ENCODE measurements around the gene PRMT7. TPM values are rescaled to one million over a fixed set of nuclear protein-coding genes. Genes with fewer than 3 reads are reported as not detected.
A peak's percentile ranks its signal among the peaks of the same experiment; 100 is the strongest.
"Not testable (repeated sequence)": the region's sequence is repeated elsewhere in the genome, so short reads cannot be mapped to it uniquely, and the experiment has no call there.

The PRMT7 gene
- total RNA-seq, 1 donor from 2014 or later: 80.5 TPM

DNA sequence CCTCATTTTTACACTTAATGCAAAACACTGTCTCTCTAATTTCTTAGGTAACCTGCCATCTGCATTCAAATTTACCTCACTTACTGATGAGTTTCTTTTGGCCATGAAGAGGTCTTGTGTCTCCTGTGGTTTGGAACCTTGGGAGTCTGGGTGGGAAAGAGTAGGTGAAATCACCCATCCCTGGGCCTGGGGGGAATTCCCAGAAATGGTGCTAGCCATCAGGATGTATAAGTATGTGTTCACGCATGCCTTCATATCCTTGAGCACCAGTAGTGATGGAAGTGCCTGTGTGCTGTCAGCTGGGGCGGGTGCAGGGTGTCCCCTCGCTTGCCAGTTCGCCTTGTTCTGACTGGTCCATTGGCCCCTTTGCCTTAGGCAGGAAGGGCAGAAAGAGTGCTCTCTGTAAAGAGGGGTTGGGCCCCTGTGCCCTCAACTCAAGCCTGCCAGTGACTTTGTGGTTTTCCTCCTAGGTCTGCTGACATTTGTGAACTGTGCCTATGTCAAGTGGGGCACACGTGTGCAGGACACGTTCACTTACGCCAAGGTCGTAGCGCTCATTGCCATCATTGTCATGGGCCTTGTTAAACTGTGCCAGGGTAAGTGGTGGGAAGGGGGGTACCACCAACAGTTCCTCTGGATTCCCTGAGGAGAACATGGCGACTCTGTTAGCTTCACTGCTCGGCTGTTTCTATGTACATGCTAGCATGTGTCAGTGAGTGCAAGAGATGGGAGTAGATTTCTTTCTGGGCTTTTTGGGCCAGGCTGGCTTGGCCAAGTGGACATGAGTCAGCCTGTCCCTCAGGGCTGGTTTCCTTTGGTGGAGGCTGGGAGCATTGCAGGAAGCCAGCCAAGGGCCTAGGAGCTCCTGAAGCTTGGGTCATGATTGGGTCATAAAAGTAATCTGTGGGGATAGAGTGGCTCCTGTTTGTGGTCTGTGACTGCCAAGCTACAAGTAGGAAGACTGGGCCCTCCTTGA is 23.3 kb upstream of the PRMT7 start:
- intact Hi-C loops (cut with micrococcal nuclease): loop anchor here (10.0 kb wide), 1 partner anchor 203 kb away; the partner anchor contains the start of gene NFATC3
- H3K36me3 Mint-ChIP-seq (ENCODE audit: low read depth): peaks cover 82% of the 10 kb centered on the region
- H3K27me3 Mint-ChIP-seq (ENCODE audit: low read depth): no peaks in the 10 kb centered on the region
- peak overlapping the region; percentile 94 for H3K27ac Mint-ChIP-seq
- H3K4me1 Mint-ChIP-seq (ENCODE audit: low read depth): peaks cover 85% of the 10 kb centered on the region
- DNase-seq (ENCODE audit: low spot score): no peak
- no peaks in the 10 kb centered on the region for H3K9me3 Mint-ChIP-seq
- H3K4me3 Mint-ChIP-seq (ENCODE audit: low read depth): peak overlapping the region; percentile 1

DNA sequence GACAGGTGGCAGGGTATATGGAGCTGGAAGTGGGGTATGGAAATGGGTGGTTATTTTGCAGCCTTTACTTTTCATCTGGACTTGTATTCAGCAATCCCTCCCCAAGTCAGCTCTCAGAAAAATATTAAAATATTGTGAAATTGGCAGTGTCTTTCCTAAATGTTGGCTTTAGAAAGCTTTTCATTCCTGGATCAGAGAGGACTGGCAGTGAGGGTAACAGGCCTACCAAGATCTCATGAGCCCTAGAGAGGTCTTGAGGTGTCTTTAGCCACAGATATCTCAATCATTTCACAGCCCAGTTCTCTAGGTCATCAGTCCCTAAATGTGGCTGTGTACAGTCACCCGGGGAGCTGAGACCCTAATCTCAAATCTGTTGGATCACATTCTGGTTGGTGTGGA is 22.6 kb upstream of the PRMT7 start:
- H3K36me3 Mint-ChIP-seq (ENCODE audit: low read depth): peaks cover 81% of the 10 kb centered on the region
- no peaks in the 10 kb centered on the region for H3K27me3 Mint-ChIP-seq (ENCODE audit: low read depth)
- peaks cover 83% of the 10 kb centered on the region for H3K4me1 Mint-ChIP-seq (ENCODE audit: low read depth)
- no peak for DNase-seq (ENCODE audit: low spot score)
- H3K9me3 Mint-ChIP-seq: no peaks in the 10 kb centered on the region
- peak overlapping the region; percentile 1 for H3K4me3 Mint-ChIP-seq (ENCODE audit: low read depth)
- H3K27ac Mint-ChIP-seq: peak overlapping the region; percentile 94
- intact Hi-C loops (cut with micrococcal nuclease): loop anchor here (10.0 kb wide), 1 partner anchor 203 kb away; the partner anchor contains the start of gene NFATC3

DNA sequence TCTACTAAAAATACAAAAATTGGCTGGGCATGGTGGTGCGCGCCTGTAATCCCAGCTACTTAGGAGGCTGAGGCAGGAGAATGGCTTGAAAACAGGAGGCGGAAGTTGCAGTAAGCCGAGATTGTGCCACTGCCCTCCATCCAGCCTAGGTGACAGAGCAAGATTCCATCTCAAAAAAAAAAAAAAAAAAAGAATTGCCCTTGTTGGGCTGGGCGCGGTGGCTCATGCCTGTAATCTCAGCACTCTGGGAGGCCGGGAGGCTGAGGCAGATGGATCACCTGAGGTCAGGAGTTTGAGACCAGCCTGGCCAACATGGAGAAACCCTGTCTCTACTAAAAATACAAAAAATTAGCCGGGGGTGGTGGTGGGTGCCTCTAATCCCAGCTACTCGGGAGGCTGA is 22.0 kb upstream of the PRMT7 start:
- not testable (repeated sequence) for H3K4me3 Mint-ChIP-seq (ENCODE audit: low read depth); DNase-seq (ENCODE audit: low spot score); H3K9me3 Mint-ChIP-seq; H3K27me3 Mint-ChIP-seq (ENCODE audit: low read depth)
- intact Hi-C loops (cut with micrococcal nuclease): loop anchor here (1.0 to 10.0 kb wide), 6 partner anchors 18 to 204 kb away; partner anchors contain the start of genes NFATC3, PLA2G15, SLC7A6 and SLC7A6OS
- H3K27ac Mint-ChIP-seq: peak overlapping the region; percentile 94
- H3K36me3 Mint-ChIP-seq (ENCODE audit: low read depth): peaks cover 81% of the 10 kb centered on the region
- peaks cover 82% of the 10 kb centered on the region for H3K4me1 Mint-ChIP-seq (ENCODE audit: low read depth)

DNA sequence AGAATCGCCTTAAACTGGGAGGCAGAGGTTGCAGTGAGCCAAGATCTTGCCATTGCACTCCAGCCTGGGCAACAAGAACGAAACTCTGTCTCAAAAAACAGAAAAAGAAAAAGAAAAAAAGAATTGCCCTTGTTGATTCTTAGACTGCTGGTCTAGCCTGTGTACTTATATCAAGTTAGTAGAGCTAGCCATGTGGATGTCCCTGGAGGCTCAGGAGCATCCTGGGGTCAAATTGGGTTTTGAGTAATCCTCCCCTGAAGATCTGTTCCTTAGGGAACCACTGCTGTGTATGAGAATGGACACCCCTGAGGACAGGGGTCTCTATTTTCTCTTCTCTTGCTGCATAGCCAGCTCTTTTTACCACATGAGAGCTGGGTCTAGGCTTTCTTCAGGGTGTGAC is 21.6 kb upstream of the PRMT7 start:
- DNase-seq (ENCODE audit: low spot score): no peak
- Mint-ChIP-seq H3K36me3 (ENCODE audit: low read depth) (peaks cover 79% of the 10 kb centered on the region), H3K27ac (peak overlapping the region; percentile 94), H3K4me1 (ENCODE audit: low read depth) (peaks cover 78% of the 10 kb centered on the region), H3K4me3 (ENCODE audit: low read depth) (peak overlapping the region; percentile 45), H3K27me3 (ENCODE audit: low read depth) (no peaks in the 10 kb centered on the region), H3K9me3 (no peaks in the 10 kb centered on the region)
- intact Hi-C loops (cut with micrococcal nuclease): loop anchor here (1.0 to 10.0 kb wide), 6 partner anchors 19 to 204 kb away; partner anchors contain the start of genes NFATC3, PLA2G15, SLC7A6 and SLC7A6OS

DNA sequence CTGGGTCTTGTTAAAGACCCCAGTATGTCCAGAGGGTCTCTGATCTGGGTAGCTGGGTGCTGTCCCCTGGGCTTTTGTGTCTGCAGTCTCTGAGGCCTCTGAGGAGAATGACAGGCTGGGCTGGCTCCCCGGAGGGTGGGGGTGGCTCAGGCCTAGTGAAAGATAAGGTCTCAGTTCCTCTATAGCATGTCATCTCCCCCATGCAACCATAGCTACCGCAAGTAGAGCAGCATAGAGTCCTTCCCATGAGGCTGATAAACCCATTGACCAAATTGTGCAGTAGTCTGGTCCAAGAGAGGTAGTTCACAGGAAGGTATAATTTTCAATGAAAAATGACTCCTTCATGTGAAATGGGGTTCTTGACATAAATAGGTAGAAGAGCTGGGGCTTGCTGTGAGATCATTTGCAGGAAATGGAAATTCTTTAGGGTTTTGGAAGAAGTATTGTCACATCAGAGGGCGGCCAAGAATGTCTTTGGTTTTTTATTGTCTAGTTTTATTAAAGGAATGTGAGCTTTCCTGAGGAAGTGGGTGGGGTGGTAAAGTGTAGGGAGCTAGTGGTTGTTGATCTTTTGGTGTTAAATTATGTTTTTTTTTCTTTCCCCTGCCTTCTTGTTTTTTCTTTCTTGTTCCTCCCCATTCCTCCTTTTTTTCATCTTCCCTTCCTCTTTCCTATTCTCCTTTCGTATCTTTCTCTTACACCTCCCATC is 21.0 kb upstream of the PRMT7 start:
- H3K27ac Mint-ChIP-seq: peak overlapping the region; percentile 94
- H3K4me3 Mint-ChIP-seq (ENCODE audit: low read depth): peak overlapping the region; percentile 45
- DNase-seq (ENCODE audit: low spot score): peak; percentile 57
- H3K9me3 Mint-ChIP-seq: no peaks in the 10 kb centered on the region
- intact Hi-C loops (cut with micrococcal nuclease): loop anchor here (1.0 to 10.0 kb wide), 6 partner anchors 19 to 205 kb away; partner anchors contain the start of genes NFATC3, PLA2G15, SLC7A6 and SLC7A6OS
- H3K36me3 Mint-ChIP-seq (ENCODE audit: low read depth): peaks cover 79% of the 10 kb centered on the region
- peaks cover 72% of the 10 kb centered on the region for H3K4me1 Mint-ChIP-seq (ENCODE audit: low read depth)
- no peaks in the 10 kb centered on the region for H3K27me3 Mint-ChIP-seq (ENCODE audit: low read depth)

DNA sequence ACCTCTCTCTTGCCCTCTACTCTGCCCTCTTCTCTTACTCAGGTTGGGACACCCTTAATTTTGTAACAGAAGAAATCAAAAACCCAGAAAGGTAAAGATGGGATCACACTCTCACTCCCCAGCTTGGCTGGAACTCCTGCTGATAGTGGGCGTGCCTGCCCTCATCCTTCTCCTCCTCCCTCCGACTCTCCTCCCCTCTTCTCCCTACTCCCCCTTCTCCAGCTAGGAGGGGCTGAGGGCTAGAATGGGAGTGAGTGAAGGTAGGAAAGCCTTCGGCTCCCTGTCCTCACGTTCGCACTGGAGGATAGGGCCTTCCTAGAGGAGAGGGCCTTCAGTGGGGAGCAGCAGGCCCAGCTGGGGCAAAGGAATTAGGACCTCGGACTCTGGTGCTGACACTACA is 20.4 kb upstream of the PRMT7 start:
- Mint-ChIP-seq H3K4me1 (ENCODE audit: low read depth) (peaks cover 66% of the 10 kb centered on the region), H3K27ac (peak overlapping the region; percentile 94), H3K4me3 (ENCODE audit: low read depth) (peak overlapping the region; percentile 45), H3K9me3 (no peaks in the 10 kb centered on the region), H3K27me3 (ENCODE audit: low read depth) (no peaks in the 10 kb centered on the region), H3K36me3 (ENCODE audit: low read depth) (peaks cover 82% of the 10 kb centered on the region)
- intact Hi-C loops (cut with micrococcal nuclease): no loop called here
- no peak for DNase-seq (ENCODE audit: low spot score)

DNA sequence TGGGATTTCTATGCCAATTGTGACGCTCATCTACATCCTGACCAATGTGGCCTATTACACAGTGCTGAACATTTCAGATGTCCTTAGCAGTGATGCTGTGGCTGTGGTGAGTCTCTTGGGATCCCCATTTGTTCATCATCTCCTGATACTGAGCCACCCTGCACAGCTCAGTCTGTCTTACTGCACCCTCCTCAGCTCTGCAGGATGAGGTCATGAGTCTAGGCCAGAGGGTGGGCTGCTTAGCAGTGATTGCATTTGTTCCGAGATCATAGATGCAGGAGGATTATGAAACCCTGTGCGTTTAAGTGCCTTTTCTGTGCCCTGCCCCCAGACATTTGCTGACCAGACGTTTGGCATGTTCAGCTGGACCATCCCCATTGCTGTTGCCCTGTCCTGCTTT is 19.6 kb upstream of the PRMT7 start:
- Mint-ChIP-seq H3K27ac (peak overlapping the region; percentile 79), H3K36me3 (ENCODE audit: low read depth) (peaks cover 85% of the 10 kb centered on the region), H3K4me3 (ENCODE audit: low read depth) (no peak overlapping the region), H3K27me3 (ENCODE audit: low read depth) (no peaks in the 10 kb centered on the region), H3K9me3 (no peaks in the 10 kb centered on the region), H3K4me1 (ENCODE audit: low read depth) (peaks cover 58% of the 10 kb centered on the region)
- no peak for DNase-seq (ENCODE audit: low spot score)
- intact Hi-C loops (cut with micrococcal nuclease): no loop called here

DNA sequence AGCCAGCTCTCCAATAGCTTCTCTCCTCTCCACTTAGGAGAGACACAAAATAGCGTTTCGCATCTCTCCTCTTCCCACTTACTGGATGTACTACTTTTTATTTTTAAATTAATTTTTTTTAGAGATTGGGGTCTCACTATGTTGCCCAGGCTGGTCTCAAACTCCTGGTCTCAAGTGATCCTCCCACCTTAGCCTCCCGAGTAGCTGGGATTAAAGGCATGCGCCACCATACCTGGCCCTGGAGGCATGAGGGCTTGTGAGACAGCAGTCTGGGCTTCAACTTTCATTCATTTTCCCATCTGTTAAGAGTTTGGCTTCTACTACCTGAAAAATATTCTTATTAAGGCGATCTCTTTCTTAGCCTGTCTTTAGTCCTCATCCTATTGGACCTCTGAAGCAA is 18.4 kb upstream of the PRMT7 start:
- Mint-ChIP-seq H3K27ac (peak overlapping the region; percentile 34), H3K9me3 (no peaks in the 10 kb centered on the region), H3K36me3 (ENCODE audit: low read depth) (peaks cover 87% of the 10 kb centered on the region), H3K4me3 (ENCODE audit: low read depth) (no peak overlapping the region), H3K27me3 (ENCODE audit: low read depth) (no peaks in the 10 kb centered on the region), H3K4me1 (ENCODE audit: low read depth) (peaks cover 50% of the 10 kb centered on the region)
- intact Hi-C loops (cut with micrococcal nuclease): no loop called here
- no peak for DNase-seq (ENCODE audit: low spot score)

DNA sequence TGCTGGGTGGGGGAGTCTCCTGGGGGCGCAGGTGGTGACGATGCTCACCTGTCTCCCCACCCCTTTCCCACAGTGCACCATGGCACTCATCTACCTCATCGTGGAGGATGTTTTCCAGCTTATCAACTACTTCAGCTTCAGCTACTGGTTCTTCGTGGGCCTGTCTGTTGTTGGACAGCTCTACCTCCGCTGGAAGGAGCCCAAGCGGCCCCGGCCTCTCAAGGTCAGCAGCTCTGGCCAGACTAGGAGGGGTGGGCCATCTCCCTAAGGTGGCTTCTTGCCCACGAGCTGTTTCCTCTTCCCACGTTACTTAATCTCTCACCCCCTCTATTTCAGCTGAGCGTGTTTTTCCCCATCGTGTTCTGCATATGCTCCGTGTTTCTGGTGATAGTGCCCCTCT is 14.5 kb upstream of the PRMT7 start:
- H3K27ac Mint-ChIP-seq: peak overlapping the region; percentile 29
- H3K4me3 Mint-ChIP-seq (ENCODE audit: low read depth): no peak overlapping the region
- intact Hi-C loops (cut with micrococcal nuclease): no loop called here
- H3K36me3 Mint-ChIP-seq (ENCODE audit: low read depth): peaks cover 92% of the 10 kb centered on the region
- peaks cover 19% of the 10 kb centered on the region for H3K4me1 Mint-ChIP-seq (ENCODE audit: low read depth)
- no peaks in the 10 kb centered on the region for H3K9me3 Mint-ChIP-seq
- H3K27me3 Mint-ChIP-seq (ENCODE audit: low read depth): no peaks in the 10 kb centered on the region
- DNase-seq (ENCODE audit: low spot score): no peak

DNA sequence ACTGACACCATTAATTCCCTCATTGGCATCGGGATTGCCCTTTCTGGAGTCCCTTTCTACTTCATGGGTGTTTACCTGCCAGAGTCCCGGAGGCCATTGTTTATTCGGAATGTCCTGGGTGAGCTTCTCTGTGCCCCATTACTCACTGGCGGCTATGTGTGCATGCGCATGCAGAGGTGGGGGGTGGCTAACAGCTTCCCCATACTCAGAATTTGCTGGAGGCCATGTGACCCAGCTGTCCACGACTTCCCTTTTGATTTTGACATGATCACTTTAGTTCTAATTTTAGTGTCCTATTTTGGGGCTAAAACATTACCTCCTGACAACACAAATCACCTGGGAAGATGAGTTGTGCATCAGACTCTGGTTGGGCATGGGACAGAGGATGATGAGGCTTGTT is 14.1 kb upstream of the PRMT7 start:
- DNase-seq (ENCODE audit: low spot score): no peak
- Mint-ChIP-seq H3K36me3 (ENCODE audit: low read depth) (peaks cover 92% of the 10 kb centered on the region), H3K27me3 (ENCODE audit: low read depth) (no peaks in the 10 kb centered on the region), H3K4me1 (ENCODE audit: low read depth) (peaks cover 15% of the 10 kb centered on the region), H3K9me3 (no peaks in the 10 kb centered on the region), H3K4me3 (ENCODE audit: low read depth) (no peak overlapping the region), H3K27ac (peak overlapping the region; percentile 29)
- intact Hi-C loops (cut with micrococcal nuclease): no loop called here

DNA sequence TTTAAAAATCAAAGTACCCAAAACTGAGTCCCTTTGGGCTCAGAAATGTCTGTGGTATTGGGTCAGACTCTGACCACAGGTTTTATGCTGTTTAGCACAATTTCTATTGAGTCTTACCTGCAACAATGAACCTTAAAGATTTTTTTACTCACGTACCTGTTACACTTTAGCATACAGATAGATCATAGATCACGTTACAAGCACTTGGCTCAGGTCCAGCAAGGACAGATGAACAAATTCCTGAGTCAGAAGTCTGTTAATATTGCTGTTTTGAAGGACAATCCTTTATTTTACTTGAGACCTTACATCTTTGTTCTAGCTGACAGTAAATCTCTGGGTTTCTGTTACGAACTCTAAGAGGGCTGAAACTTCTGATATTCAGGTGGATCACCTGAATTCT is 12.9 kb upstream of the PRMT7 start:
- intact Hi-C loops (cut with micrococcal nuclease): no loop called here
- peak overlapping the region; percentile 25 for H3K27ac Mint-ChIP-seq
- H3K4me3 Mint-ChIP-seq (ENCODE audit: low read depth): no peak overlapping the region
- no peak for DNase-seq (ENCODE audit: low spot score)
- peaks cover 6% of the 10 kb centered on the region for H3K4me1 Mint-ChIP-seq (ENCODE audit: low read depth)
- H3K9me3 Mint-ChIP-seq: no peaks in the 10 kb centered on the region
- H3K27me3 Mint-ChIP-seq (ENCODE audit: low read depth): no peaks in the 10 kb centered on the region
- peaks cover 93% of the 10 kb centered on the region for H3K36me3 Mint-ChIP-seq (ENCODE audit: low read depth)

DNA sequence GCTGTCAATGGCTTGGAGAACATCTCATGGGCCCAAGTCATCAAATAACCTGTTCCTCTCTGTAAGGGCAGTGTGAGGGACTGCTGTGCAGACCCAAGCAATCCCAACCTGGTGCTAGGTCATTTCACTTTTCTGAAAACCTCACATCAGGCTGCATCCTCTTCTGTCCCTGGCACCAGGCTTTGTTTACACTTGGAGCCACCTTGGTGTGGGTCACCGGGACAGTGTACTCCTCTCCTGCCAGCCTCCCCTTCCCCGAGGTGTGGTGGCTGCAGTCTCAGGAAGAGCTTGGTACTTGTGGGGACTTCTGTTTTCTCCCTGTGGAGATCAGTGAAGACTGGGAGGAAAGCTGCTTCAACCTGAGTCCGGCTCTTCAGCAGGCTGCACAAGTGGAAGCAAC is 12.5 kb upstream of the PRMT7 start:
- H3K4me3 Mint-ChIP-seq (ENCODE audit: low read depth): no peak overlapping the region
- H3K4me1 Mint-ChIP-seq (ENCODE audit: low read depth): peaks cover 5% of the 10 kb centered on the region
- H3K27ac Mint-ChIP-seq: peak overlapping the region; percentile 25
- H3K27me3 Mint-ChIP-seq (ENCODE audit: low read depth): no peaks in the 10 kb centered on the region
- peaks cover 92% of the 10 kb centered on the region for H3K36me3 Mint-ChIP-seq (ENCODE audit: low read depth)
- intact Hi-C loops (cut with micrococcal nuclease): no loop called here
- no peak for DNase-seq (ENCODE audit: low spot score)
- no peaks in the 10 kb centered on the region for H3K9me3 Mint-ChIP-seq
